Keratinocyte (primary cell): ENCODE measurements around the gene ZNF248.

ENCODE experiments used
- EZH2 ChIP-seq: IDR thresholded peaks from one replicate; pipeline ENCODE4 v1.6.1; 2012; ENCODE audit warnings: inconsistent platforms, mild to moderate bottlenecking, low read length, moderate library complexity
- TF ChIP-seq, protein P1 (sequence below), 3 experiments: IDR thresholded peaks in 1 of 3; conservative IDR thresholded peaks in 1 of 3; optimal IDR thresholded peaks in 1 of 3; 2 replicates in 2 of 3; 3 replicates in 1 of 3; pipeline versions ENCODE3 to v1.5.1; 2011; ENCODE audit warnings: low read length in 3 of 3, mild to moderate bottlenecking in 3 of 3, moderate library complexity in 2 of 3, control low read depth in 1 of 3, inconsistent platforms in 1 of 3; ENCODE audit not compliant: insufficient read depth in 2 of 3; ENCODE audit errors: extremely low read depth in 1 of 3

DNA sequence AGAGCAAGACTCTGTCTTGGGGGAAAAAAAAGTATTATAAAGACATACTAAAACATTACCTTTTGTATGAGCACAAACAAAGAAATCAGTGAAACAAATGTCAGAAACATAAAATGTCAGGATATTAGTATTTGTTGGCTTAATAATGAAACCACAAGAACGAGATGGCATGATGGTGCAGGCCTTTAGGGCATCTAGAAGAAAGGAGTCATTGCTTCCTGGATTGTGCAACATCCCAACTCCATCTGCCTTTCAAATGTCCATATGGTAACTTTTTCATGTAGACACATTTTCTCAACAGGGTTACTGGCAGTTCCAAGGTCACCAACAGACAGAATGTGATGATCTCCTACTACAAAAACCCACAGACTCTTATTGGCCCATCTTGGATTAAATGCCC is 96.6 kb downstream of the ZNF248 start:
- TF ChIP-seq, protein P1, sequence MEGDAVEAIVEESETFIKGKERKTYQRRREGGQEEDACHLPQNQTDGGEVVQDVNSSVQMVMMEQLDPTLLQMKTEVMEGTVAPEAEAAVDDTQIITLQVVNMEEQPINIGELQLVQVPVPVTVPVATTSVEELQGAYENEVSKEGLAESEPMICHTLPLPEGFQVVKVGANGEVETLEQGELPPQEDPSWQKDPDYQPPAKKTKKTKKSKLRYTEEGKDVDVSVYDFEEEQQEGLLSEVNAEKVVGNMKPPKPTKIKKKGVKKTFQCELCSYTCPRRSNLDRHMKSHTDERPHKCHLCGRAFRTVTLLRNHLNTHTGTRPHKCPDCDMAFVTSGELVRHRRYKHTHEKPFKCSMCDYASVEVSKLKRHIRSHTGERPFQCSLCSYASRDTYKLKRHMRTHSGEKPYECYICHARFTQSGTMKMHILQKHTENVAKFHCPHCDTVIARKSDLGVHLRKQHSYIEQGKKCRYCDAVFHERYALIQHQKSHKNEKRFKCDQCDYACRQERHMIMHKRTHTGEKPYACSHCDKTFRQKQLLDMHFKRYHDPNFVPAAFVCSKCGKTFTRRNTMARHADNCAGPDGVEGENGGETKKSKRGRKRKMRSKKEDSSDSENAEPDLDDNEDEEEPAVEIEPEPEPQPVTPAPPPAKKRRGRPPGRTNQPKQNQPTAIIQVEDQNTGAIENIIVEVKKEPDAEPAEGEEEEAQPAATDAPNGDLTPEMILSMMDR (optimal IDR thresholded peaks at IDR 0.05 in 1 of 3, IDR thresholded peaks at IDR 0.05 in 1 of 3, conservative IDR thresholded peaks at IDR 0.05 in 1 of 3; ENCODE audit: extremely low read depth in 1 of 3, insufficient read depth in 2 of 3, low read length in 3 of 3): no peak
- TF ChIP-seq EZH2: no peak
